Measurements from ENCODE around the gene MAMDC2. TPM values are rescaled to one million over a fixed set of nuclear protein-coding genes. Genes with fewer than 3 reads are reported as not detected.

MAMDC2 gene
- total RNA-seq, 1 donor from 2014 or later, result 0.60 TPM

- H3K27me3 Mint-ChIP-seq, result no peaks in the 10 kb centered on the region
- no peak overlapping the region for H3K27ac Mint-ChIP-seq
- peaks cover 31% of the 10 kb centered on the region for H3K36me3 Mint-ChIP-seq (ENCODE audit: insufficient read depth)
- no peak for DNase-seq (ENCODE audit: low spot score, unreplicated experiment)
- no peak overlapping the region for H3K4me3 Mint-ChIP-seq (ENCODE audit: low read depth)
- peaks cover 29% of the 10 kb centered on the region for H3K4me1 Mint-ChIP-seq (ENCODE audit: low read depth)
- no peak for TF ChIP-seq CTCF (IDR thresholded peaks at IDR 0.05; ENCODE audit: unreplicated experiment)
- H3K9me3 Mint-ChIP-seq (ENCODE audit: low read depth), result no peaks in the 10 kb centered on the region
These were observed 219.8 kb downstream of the MAMDC2 start for GRCh38 chr9:70263421-70263820.

Other genes with a start within 250 kb of the MAMDC2 start
- 1.0 and 2.0 TPM in 2 replicates for gene CFAP95, start 223.0 kb upstream of the MAMDC2 start, total RNA-seq
- gene SMC5, start 215.1 kb downstream of the MAMDC2 start, total RNA-seq, result 39.6 and 42.8 TPM in 2 replicates

All from progenitor cell of endocrine pancreas (in vitro differentiated cells).